ENCODE results near the gene GDI1.

GRCh38 chrX:154401918-154402621 lies 34.9 kb upstream of the GDI1 start:
- TF ChIP-seq CTCF (IDR thresholded peaks at IDR 0.05) (no peak), POLR2A (IDR thresholded peaks at IDR 0.05) (no peak)
